Muscle of leg (tissue), 11 donors: ENCODE data around the gene RPS5. TPM values are rescaled to one million over a fixed set of nuclear protein-coding genes. Genes with fewer than 3 reads are reported as not detected.
"Not testable (repeated sequence)": the region's sequence is repeated elsewhere in the genome, so short reads cannot be mapped to it uniquely, and the experiment has no call there.

Experiments used
- DNase-seq: peaks from one replicate; pipeline ENCODE4 v3.0.0; 2013
- H3K27ac ChIP-seq: one replicate; pipeline ENCODE4 v1.5.1; 2013; ENCODE audit warnings: mild to moderate bottlenecking, low read length, control low read depth
- H3K27me3 ChIP-seq: one replicate; pipeline ENCODE4 v1.6.1; 2013; ENCODE audit warnings: low read length; ENCODE audit not compliant: control insufficient read depth, insufficient read depth
- H3K36me3 ChIP-seq: one replicate; pipeline ENCODE4 v1.6.1; 2013; ENCODE audit warnings: low read length; ENCODE audit not compliant: control insufficient read depth, insufficient read depth
- H3K4me1 ChIP-seq: one replicate; pipeline ENCODE4 v1.6.1; 2013; ENCODE audit warnings: low read length; ENCODE audit not compliant: control insufficient read depth, insufficient read depth
- H3K4me3 ChIP-seq: one replicate; pipeline ENCODE4 v1.5.1; 2013; ENCODE audit warnings: low read length, control low read depth
- H3K9me3 ChIP-seq: replicated peaks from 2 replicates; pipeline ENCODE4 v1.6.1; 2013; ENCODE audit warnings: low read depth, low read length; ENCODE audit not compliant: control insufficient read depth
- WGBS: methylation state at CpG from one replicate; pipeline ENCODE4 v1.1.5; 2013; ENCODE audit warnings: missing lambda C conversion rate; ENCODE audit not compliant: insufficient coverage; 5-methylcytosine and 5-hydroxymethylcytosine counted together
- polyA plus RNA-seq, 8 donors: library from polyadenylated mRNA; unstranded; fragments of 120-200 nt; gene quantifications; one replicate each; pipeline versions ENCODE4 v1.2.1 to v1.2.3, GENCODE V29; 2013; ENCODE audit warnings: inconsistent platforms in 1 of 8, low replicate concordance in 1 of 8; ENCODE audit not compliant: insufficient read length in 8 of 8, insufficient read depth in 1 of 8
- total RNA-seq: library from RNA; stranded (reverse); fragments of 120-200 nt; gene quantifications from one replicate; pipeline ENCODE4 v1.2.4, GENCODE V29; 2013

RPS5 gene
- total and polyA plus RNA-seq, 9 donors: 1,523 to 2,401 (median 1,761) TPM

DNA sequence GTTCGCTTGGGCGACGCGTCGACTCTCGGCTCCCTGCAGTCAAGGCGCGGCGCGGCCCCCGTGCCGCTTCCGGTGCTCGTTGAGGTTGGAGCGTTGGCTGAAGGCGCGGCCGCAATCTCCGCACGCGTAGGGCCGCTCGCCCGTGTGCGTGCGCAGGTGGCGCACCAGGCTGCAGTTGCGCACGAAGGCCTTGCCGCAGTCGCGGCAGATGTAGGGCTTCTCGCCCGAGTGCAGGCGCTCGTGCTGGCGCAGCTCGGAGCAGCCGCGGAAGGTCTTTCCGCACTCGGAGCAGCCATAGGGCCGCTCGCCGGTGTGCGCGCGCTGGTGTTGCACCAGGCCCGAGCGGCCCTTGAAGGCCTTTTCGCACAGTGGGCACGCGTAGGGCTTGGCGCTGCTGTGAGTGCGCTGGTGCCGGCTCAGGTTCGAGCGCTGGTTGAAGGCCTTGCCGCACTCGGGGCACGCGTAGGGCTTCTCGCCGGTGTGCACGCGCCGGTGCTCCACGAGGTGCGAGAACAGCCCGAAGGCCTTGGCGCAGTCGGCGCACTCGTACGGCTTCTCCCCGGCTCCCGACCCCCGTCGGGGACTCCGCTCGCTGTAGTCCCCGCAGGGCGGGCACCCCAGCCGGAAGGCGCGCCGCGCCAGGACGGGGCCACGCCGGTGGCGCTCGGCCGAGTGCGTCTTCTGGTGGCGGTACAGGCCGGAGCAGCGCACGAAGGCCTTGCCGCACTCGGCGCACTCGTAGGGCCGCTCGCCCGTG is 19.2 kb upstream of the RPS5 start:
- Histone ChIP-seq H3K36me3 (peaks cover 18% of the 10 kb centered on the region), H3K4me1 (peaks cover 2% of the 10 kb centered on the region), H3K27me3 (no peaks in the 10 kb centered on the region), H3K9me3 (no peaks in the 10 kb centered on the region), H3K4me3 (no peak overlapping the region), H3K27ac (no peak overlapping the region)
- no peak for DNase-seq
- 57% methylated on average over 106 of the region's 106 CpGs for WGBS

DNA sequence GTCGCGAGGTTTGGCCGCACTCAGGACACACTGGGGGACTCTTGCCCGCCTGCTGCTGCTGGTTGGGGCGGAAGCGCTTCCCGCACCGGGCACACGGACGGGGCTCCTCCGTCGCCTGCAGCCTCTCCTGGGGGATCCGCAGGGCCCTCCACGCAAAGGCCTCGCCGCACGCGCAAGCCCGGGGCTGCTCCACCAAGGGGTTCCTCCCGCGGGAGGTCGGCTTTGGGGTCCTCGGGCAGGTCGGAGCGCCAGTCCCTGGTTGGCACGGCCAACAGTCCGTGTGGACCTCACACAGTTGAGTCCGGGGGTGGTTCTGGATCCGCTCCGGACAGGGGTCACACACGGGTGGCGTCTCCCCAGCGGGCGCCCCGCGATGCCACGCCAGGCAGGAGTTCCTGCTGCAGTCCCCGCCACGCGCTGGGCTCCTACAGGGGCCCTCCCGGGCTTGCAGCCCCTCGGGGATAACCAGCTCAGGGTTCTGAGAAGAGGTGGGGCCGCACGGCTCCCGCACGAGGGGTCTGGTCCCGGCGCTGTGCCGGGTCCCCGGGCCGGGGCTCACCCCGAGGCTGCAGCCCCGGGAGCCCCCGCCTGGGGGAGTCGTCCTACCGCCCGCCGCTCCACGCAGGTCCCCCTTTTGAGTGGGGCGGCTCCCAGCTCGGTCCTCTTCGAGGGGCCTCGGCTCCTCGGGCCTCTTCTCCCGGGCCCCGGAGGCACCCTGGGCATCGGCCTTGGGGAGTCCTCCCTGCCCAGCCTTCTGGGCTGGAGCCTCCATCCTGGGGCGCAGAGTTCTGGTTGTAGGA is 18.3 kb upstream of the RPS5 start:
- Histone ChIP-seq H3K4me3 (no peak overlapping the region), H3K27me3 (no peaks in the 10 kb centered on the region), H3K4me1 (no peaks in the 10 kb centered on the region), H3K9me3 (no peaks in the 10 kb centered on the region), H3K27ac (no peak overlapping the region), H3K36me3 (peaks cover 18% of the 10 kb centered on the region)
- DNase-seq: no peak
- WGBS: 82% methylated on average over 60 of the region's 68 CpGs

DNA sequence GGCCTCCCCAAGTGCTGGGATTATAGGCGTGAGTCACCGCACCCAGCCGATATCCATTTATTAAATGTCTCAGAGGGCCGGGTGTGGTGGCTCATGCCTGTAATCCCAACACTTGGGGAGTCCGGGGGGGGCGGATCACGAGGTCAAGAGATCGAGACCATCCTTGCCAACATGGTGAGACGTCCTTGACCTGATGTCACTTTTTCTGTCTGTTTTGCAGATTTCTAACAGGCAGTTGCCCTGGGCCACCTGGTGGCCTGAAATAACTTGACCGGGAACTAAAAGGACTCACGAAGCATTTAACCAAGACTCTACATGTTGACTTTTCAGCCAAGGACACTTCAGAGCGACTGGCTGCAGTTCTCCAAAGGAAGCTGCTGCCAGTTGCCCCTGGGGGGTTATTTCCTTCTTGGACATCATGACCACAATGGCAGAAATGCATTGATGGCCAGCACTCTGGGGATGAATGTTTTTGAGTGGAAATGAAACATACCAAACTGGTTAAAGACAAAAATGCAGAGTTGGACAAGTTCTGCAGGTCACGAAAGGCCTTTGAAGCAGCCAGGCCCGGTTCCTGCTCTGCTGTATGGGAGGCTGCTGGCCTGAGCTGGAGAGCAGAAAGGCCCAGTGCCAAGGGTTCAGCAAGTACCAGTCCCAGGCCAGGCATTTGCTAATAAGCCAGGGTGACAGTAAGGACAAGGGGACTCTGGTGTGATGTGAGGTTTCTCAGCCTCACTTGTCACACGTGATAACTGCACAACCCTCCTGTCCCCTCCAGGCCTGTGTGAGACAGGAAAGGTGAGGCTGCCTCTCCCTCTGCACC is 14.5 kb upstream of the RPS5 start:
- 68% methylated on average over 14 of the region's 15 CpGs for WGBS
- no peaks in the 10 kb centered on the region for H3K4me1 ChIP-seq
- H3K36me3 ChIP-seq: peaks cover 4% of the 10 kb centered on the region
- no peak for DNase-seq
- no peaks in the 10 kb centered on the region for H3K9me3 ChIP-seq
- no peak overlapping the region for H3K4me3 ChIP-seq
- no peak overlapping the region for H3K27ac ChIP-seq
- H3K27me3 ChIP-seq: no peaks in the 10 kb centered on the region

DNA sequence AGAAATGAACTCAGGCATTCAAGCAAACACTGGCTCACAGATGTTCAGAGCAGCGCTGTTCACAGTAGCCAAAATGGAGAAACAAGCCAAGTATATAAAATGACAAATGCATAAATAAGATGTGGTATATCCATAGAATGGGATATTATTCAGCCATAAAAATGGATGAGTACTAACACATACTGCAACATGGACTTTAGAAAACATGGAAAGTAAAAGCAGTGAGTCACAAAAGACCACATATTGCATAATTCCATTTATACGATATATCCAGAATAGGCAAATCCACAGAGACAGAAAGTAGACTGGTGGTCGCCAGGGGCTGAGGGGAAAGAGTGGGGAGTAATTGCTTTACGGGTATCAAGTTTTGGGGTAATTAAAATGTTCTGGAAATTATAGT is 12.9 kb upstream of the RPS5 start:
- no peak overlapping the region for H3K4me3 ChIP-seq
- WGBS: no CpG with 5 or more reads among the region's 4 CpGs
- H3K36me3 ChIP-seq: no peaks in the 10 kb centered on the region
- H3K27ac ChIP-seq: no peak overlapping the region
- no peaks in the 10 kb centered on the region for H3K27me3 ChIP-seq
- H3K4me1 ChIP-seq: no peaks in the 10 kb centered on the region
- DNase-seq: no peak
- no peaks in the 10 kb centered on the region for H3K9me3 ChIP-seq

DNA sequence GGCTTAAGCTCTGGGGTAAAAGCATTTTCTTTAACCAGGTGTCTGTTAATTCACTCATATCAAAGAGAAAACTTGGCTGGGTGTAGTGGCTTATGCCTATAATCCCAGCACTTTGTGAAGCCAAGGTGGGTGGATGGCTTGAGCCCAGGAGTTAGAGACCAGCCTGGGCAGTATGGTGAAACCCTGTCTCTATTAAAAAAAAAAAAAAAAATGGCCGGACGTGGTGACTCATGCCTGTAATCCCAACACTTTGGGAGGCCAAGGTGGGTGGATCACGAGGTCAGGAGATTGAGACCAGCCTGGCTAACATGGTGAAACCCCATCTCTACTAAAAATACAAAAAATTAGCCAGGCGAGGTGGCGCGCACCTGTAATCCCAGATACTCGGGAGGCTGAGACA is 10.3 kb upstream of the RPS5 start:
- H3K4me3 ChIP-seq, DNase-seq, H3K27ac ChIP-seq, H3K36me3 ChIP-seq, H3K27me3 ChIP-seq, H3K9me3 ChIP-seq: not testable (repeated sequence)
- peaks cover 16% of the 10 kb centered on the region for H3K4me1 ChIP-seq
- 82% methylated on average over 3 of the region's 7 CpGs for WGBS

DNA sequence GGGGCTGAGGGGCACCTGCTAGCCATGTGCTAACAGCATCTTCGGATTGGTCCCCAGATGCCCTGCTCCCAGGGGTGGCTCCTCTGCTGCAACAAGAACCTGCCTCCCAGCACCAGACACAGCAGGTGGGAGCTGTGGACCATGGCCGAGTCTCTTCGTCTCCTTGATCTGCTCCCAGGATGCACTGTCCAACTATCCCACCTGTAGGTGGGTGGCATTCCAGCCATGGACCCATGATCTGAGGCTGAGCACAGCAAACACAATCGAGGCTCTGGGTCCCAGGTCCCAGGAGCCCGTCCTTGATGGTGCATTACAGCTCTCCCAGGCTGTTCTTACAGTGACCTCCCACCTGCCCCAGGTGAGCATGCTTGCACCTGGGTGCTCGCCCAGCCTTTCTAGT is 7.8 kb upstream of the RPS5 start:
- H3K27ac ChIP-seq: no peak overlapping the region
- H3K4me3 ChIP-seq: no peak overlapping the region
- DNase-seq: no peak
- peaks cover 19% of the 10 kb centered on the region for H3K4me1 ChIP-seq
- no peaks in the 10 kb centered on the region for H3K36me3 ChIP-seq
- no peaks in the 10 kb centered on the region for H3K27me3 ChIP-seq
- WGBS: 88% methylated on average over 3 of the region's 6 CpGs
- H3K9me3 ChIP-seq: no peaks in the 10 kb centered on the region

DNA sequence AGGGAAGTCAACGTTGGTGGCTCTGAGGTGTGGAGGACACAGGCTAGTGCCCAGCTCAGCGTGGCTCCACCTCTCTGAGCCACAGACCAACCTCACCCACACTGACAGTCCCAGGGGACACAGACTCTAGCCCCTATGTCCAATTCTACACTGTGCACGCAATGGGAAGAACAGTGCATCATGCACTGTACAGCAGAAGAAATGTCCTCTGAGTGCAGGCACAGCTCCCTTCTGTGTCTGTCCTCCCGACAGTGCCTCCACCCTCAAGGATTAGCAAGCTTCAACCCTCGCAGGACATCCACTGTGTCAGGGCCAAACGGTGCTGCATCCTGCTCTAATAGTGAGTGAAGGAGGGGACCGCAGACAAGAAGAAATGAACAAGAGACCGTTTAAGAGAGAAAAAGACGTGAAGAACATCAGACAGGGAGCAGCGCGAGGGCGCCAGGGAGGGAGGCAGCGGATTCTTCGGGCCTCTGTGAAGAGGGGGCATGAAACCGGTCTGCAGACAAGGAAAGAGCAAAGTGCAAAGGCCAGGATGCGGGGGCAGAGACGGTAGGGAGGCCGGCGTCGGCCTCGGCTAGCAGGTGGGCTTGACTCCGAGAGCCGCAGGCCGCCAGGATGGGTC is 6.9 kb upstream of the RPS5 start:
- 6% methylated on average over 22 of the region's 24 CpGs for WGBS

DNA sequence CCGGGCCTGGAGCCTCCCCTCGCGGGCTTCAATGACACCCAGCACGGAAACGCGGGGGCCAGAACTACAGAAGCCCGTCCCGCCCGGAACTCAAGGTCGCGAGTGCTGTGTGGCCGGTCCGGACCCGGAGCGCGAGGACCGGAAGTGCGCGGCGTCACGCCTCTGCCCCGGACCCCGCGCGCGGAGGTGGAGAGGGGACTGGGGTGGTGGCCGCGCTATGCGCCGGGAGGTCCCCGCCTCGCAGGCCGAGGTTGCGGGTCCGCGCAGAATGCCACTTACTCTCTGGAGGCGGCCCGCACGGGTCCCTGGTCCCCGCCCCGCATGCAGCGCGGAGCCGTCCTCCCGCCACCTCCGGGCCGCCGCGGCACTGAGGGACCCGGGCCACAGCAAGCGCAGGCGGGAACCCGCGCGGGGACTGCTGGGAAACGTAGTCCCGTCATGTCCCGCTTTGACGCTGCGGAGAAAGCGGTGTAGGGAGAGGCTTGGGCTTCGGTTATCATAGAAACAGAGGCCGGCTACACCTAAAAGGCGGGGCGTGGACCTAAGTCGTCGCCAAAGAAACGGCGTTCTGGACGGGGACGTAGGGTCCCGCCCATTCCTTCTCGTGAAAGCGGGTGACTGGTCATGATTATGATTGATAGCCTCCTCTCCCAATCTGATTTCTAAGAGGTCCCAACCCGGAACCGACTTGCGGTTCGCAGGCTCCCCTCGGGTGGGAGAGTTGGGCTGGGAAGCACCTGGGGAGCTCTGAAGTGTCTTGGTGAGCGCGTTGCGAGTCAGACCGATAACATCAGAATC is 6.2 kb upstream of the RPS5 start, which contains the start of gene ZNF837:
ZNF837 (minus strand) TSS at position 369 of the 798 bp plus-strand sequence. CDS start 11,698 bp downstream, outside the sequence.
- Histone ChIP-seq H3K27me3 (no peaks in the 10 kb centered on the region), H3K27ac (peak within 1 kb of the TSS; percentile 91), H3K4me3 (peak within 1 kb of the TSS; percentile 74), H3K4me1 (peaks cover 27% of the 10 kb centered on the region), H3K9me3 (no peaks in the 10 kb centered on the region), H3K36me3 (no peaks in the 10 kb centered on the region)
- under 1% methylated on average over 81 of the region's 83 CpGs for WGBS
- peak; percentile 100 for DNase-seq

More for the DNA sequence above, 6.9 kb upstream of the RPS5 start:
- DNase-seq: no peak
- H3K9me3 ChIP-seq: no peaks in the 10 kb centered on the region
- peak overlapping the region; percentile 91 for H3K27ac ChIP-seq
- H3K4me3 ChIP-seq: peak overlapping the region; percentile 74
- no peaks in the 10 kb centered on the region for H3K27me3 ChIP-seq
- peaks cover 20% of the 10 kb centered on the region for H3K4me1 ChIP-seq
- no peaks in the 10 kb centered on the region for H3K36me3 ChIP-seq
